Activated gamma-delta T cell (primary cell): Measurements from ENCODE around the gene PTGIS.

ENCODE experiments used
- DNase-seq: peaks from one replicate; lab custom pipeline; 2025; lab: John Stamatoyannopoulos, UW

Gene PTGIS

GRCh38 chr20:49469060-49469459 is 98.9 kb downstream of the PTGIS start:
- no peak for DNase-seq

GRCh38 chr20:49468412-49468811 is 99.5 kb downstream of the PTGIS start:
- DNase-seq, result no peak

- no peak for DNase-seq
Observed at GRCh38 chr20:49466114-49466912, 101.6 kb downstream of the PTGIS start.

DNA sequence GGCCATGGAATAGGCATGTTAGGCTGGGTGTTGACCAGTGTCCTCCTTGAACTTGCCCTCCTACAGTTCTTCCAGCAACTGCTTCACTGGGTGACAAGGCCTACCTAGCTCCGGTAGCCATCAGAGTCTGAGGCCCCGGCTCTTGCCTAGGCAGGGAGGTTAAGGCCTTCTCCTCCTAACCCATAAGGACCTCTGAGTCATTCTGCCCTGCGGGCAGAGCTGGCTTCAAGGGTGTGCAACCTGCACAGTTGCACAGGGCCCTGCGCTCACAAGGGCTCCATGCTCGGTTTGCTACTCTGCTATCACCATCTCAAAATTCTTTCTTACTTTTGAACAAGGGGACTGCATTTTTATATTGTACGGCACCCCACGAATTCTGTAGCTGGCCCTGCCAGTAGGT is 103.4 kb downstream of the PTGIS start:
- DNase-seq, result no peak

- DNase-seq, result no peak
Observed at GRCh38 chr20:49462626-49463025, 105.3 kb downstream of the PTGIS start.

GRCh38 chr20:49461894-49462620 is 105.9 kb downstream of the PTGIS start:
- no peak for DNase-seq

DNA sequence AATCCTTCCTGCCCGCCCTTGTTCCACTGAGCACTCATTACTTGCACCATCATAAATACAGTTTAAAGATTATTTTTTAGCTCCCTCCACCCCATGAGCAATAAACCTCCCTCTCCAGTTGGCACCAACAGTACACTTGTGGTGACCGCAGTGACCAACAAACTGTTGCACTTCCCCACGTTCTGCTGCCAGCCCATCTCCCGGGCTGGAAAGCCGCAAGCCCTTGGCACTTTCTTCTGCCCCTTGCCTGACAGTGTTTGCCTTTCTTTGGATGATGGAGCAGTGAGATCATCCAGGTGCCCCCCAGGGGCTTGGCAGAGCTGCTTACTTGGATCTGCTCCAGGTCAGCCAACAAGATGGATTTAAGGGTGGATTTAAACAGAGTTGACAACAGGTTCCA is 107.0 kb downstream of the PTGIS start:
- no peak for DNase-seq

DNA sequence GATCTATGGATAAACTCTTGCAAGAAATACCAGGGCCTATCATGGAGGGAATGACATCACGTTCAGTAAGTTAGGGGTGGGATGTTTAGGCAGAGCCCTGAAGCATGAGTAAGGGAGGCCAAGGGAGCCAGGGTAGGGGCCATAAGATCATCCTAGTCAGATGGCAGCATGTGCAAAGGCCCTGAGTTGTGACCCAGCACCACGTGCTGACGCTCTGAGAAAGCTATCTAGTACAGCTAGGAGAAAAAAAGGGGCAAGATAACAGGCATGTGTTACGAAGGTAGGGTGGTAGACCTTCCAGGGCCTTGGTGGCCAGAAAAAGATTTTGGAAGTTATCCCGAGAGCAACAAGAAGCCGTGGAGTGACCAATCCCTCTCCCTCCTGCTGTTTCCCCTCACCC is 107.8 kb downstream of the PTGIS start:
- no peak for DNase-seq

- DNase-seq, result no peak
Observed at GRCh38 chr20:49459684-49460083, 108.3 kb downstream of the PTGIS start.

DNA sequence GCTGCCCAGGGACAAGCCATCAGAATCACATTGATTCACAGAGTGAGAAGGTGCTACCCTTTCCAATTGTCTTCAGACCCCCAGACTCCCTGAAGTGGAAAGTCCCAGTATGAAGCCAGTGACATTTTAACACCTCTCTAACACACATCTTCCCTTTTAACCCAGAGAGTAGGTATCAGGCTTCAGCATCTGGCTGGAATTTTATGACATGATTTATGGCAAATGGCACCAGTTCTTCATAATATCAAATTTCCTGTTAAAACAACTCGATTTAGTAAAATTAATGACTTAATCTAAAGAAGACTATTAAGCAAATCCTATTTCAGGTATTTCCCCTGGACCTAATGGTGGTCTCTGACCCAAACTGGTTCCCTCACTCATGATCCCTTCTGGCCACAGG is 110.5 kb downstream of the PTGIS start:
- no peak for DNase-seq

GRCh38 chr20:49456646-49457045 is 111.3 kb downstream of the PTGIS start:
- no peak for DNase-seq

DNA sequence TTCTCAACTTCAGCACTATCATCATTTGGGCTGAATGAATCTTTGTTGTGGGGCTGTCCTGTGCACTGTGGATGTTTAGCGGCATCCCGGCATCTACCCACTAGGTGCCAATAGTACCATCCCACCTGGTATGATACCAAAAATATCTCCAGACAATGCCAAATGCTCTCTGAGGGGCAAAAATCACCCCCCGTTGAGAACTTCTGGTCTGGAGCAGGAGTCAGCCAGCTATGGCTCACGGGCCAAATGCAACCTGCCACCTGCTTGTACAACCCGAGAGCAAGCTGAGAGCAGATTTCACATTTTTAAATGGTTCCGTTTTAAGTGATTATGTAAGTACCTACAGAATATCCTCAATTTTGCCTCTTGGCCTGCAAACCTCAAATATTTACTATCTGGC is 112.2 kb downstream of the PTGIS start:
- DNase-seq, result no peak
